Activated CD8-positive, alpha-beta memory T cell treated with anti-CD3 and anti-CD28 coated beads, Interleukin-2, amount 50 U/mL, for 48 hours (primary cell): Measurements from ENCODE around the gene CAT.
"Not testable (repeated sequence)": the region's sequence is repeated elsewhere in the genome, so short reads cannot be mapped to it uniquely, and the experiment has no call there.

Experiments
- DNase-seq: peaks from one replicate; pipeline ENCODE4 v3.0.0-alpha.2; 2020

CAT gene

GRCh38 chr11:34438529-34439507 is at the start of gene CAT:
Gene CAT, plus strand, starts transcription at chr11:34438934. Its CDS starts 80 bp downstream, at chr11:34439014.
- DNase-seq, result peak; percentile 95

GRCh38 chr11:34394771-34395300 is 43.9 kb upstream of the CAT start:
- DNase-seq, result no peak

- DNase-seq, result no peak
Observed at GRCh38 chr11:34395916-34396550, 42.7 kb upstream of the CAT start.

- DNase-seq, result no peak
Observed at GRCh38 chr11:34397120-34397519, 41.6 kb upstream of the CAT start.

GRCh38 chr11:34397811-34398210 is 40.9 kb upstream of the CAT start:
- no peak for DNase-seq

GRCh38 chr11:34403431-34403830 is 35.3 kb upstream of the CAT start:
- no peak for DNase-seq

GRCh38 chr11:34404280-34404679 is 34.5 kb upstream of the CAT start:
- DNase-seq, result no peak

GRCh38 chr11:34405079-34405858 is 33.5 kb upstream of the CAT start:
- DNase-seq, result no peak

- DNase-seq, result no peak
Observed at GRCh38 chr11:34406413-34406812, 32.3 kb upstream of the CAT start.

GRCh38 chr11:34407121-34407813 is 31.5 kb upstream of the CAT start:
- no peak for DNase-seq

GRCh38 chr11:34408580-34409172 is 30.1 kb upstream of the CAT start:
- DNase-seq, result no peak

- DNase-seq, result no peak
Observed at GRCh38 chr11:34411111-34411510, 27.6 kb upstream of the CAT start.

- DNase-seq, result no peak
Observed at GRCh38 chr11:34411791-34412190, 26.9 kb upstream of the CAT start.

GRCh38 chr11:34413263-34413662 is 25.5 kb upstream of the CAT start:
- DNase-seq, result no peak

- DNase-seq, result no peak
Observed at GRCh38 chr11:34415538-34415937, 23.2 kb upstream of the CAT start.

GRCh38 chr11:34416088-34416487 is 22.6 kb upstream of the CAT start:
- DNase-seq, result no peak

GRCh38 chr11:34416766-34417165 is 22.0 kb upstream of the CAT start:
- no peak for DNase-seq

- no peak for DNase-seq
Observed at GRCh38 chr11:34417202-34417601, 21.5 kb upstream of the CAT start.

GRCh38 chr11:34419158-34419557 is 19.6 kb upstream of the CAT start:
- DNase-seq, result no peak

GRCh38 chr11:34423300-34423699 is 15.4 kb upstream of the CAT start:
- no peak for DNase-seq

GRCh38 chr11:34424826-34425225 is 13.9 kb upstream of the CAT start:
- DNase-seq, result not testable (repeated sequence)

- DNase-seq, result no peak
Observed at GRCh38 chr11:34425360-34425759, 13.4 kb upstream of the CAT start.
